Pons (tissue), 1 donor: ENCODE measurements around the gene DOP1A.

Source experiments
- DNase-seq: peaks from one replicate; pipeline ENCODE4 v3.0.0-alpha.2; 2016; ENCODE audit warnings: low spot score

Gene DOP1A

DNA sequence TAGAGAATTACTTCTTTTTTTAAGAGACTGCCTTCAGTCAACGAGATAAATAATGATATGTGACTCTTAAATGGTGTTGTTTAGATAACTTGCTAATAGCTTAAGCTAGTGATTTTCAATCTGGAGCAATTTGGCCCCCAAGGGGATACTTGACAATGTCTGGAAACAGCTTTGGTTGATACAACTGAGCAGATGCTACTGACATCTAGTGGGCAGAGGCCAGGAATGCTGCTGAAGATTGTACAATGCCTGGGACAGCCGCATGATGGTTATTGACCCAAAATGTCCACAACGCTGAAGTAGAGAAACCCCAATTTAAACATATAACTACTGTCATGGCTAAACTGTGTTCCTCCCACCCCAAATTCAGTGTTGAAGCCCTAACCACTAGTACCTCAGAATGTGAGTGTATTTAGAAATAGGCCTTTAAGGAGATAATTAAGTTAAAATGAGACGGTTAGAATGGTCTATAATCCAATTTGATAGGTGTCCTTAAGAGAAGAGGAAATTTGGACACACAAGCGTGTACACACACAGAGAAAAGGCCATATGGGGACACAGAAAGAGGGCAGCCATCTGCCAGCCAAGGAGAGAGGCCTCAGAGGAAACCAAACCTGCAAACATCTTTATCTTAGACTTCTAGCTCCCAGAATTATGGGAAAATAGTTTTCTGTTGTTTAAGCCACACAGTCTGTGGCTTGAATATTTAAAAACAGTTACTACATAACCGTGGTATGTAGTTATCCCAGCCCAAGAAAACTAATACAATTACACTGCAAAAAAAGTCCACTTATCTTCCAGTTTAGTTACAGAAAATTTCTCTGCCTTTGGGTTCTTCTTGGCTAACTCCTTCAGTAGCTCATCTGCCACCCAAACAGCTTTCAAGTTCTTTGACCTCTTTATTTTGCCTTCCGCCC is 147.9 kb downstream of the DOP1A start:
- peak; percentile 90 for DNase-seq

DNA sequence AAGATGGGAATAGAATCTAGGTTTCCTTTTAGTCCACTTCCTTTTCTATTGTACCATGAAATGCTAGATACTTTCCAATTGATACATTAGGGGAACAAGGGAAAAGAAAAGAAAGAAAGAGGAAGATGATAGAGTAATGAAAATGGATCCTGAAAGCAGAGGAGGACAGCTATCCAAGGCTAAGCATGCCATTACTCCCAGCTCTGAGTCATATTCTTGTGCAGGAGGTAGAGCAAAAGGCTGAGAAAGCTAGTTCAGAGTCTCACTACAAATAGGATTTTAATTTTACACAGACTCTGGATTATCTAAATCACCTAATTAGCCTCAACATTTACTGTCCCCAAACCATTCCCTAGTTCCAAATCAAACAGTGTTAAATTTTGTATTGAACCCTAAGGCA is 149.3 kb downstream of the DOP1A start:
- no peak for DNase-seq
